Tibial nerve (tissue), 4 donors: ENCODE data around the gene SPINT3. TPM values are rescaled to one million over a fixed set of nuclear protein-coding genes. Genes with fewer than 3 reads are reported as not detected.

ENCODE experiments used
- DNase-seq, 2 donors: peaks; one replicate each; pipeline ENCODE4 v3.0.0-alpha.2; 2019; ENCODE audit warnings: low spot score in 2 of 2
- H3K27ac ChIP-seq, 4 donors: fragments of 200-600 bp; sonication (generic) in 3 of 4; one replicate each; pipeline ENCODE4 v1.5.1; 2017 to 2019; ENCODE audit warnings: mild to moderate bottlenecking in 1 of 4
- H3K27me3 ChIP-seq, 2 donors: fragments of 200-600 bp; sonication (generic) in 1 of 2; one replicate each; pipeline versions ENCODE4 v1.5.1 to v1.6.0; 2017 to 2019
- H3K36me3 ChIP-seq, 3 donors: fragments of 200-600 bp; sonication (generic); one replicate each; pipeline ENCODE4 v1.5.1; 2018 to 2019
- H3K4me1 ChIP-seq, 4 donors: fragments of 200-600 bp; sonication (generic) in 3 of 4; one replicate each; pipeline ENCODE4 v1.5.1; 2017 to 2019
- H3K4me3 ChIP-seq, 4 donors: fragments of 200-600 bp; sonication (generic) in 3 of 4; one replicate each; pipeline ENCODE4 v1.5.1; 2017 to 2019; ENCODE audit warnings: mild to moderate bottlenecking in 1 of 4, moderate library complexity in 1 of 4
- H3K9me3 ChIP-seq, 4 donors: fragments of 200-600 bp; sonication (generic) in 3 of 4; one replicate each; pipeline ENCODE4 v1.5.1; 2017 to 2019
- EP300 ChIP-seq, 2 donors: sonication (generic); formaldehyde crosslinking; IDR thresholded peaks; one replicate each; pipeline ENCODE4 v1.6.1; 2017; ENCODE audit warnings: antibody characterized with exemption in 2 of 2, mild to moderate bottlenecking in 1 of 2
- POLR2A ChIP-seq, 2 donors: fragments of 450-650 bp; IDR thresholded peaks; one replicate each; pipeline ENCODE4 v1.6.1; 2017; ENCODE audit warnings: antibody characterized with exemption in 2 of 2, mild to moderate bottlenecking in 2 of 2, moderate library complexity in 2 of 2
- WGBS, 2 donors: methylation state at CpG; one replicate each; pipeline ENCODE4 v1.1.5; 2018; 5-methylcytosine and 5-hydroxymethylcytosine counted together
- small RNA-seq: library from RNA; depleted of rRNA; stranded (forward); fragments of <200 nt; gene quantifications from one replicate; pipeline ENCODE3, GENCODE V24; 2016
- total RNA-seq, 4 donors: library from RNA; depleted of rRNA; stranded (reverse); fragments of >200 nt; gene quantifications; one replicate each; pipeline ENCODE4 v1.1.0, GENCODE V29; 2016
- TF ChIP-seq, protein P1 (sequence below), 5 experiments: fragments of 200-600 bp in 3 of 5; fragments of 450-650 bp in 2 of 5; sonication (generic) in 3 of 5; IDR thresholded peaks; one replicate each; pipeline ENCODE4 v1.5.1; 2016 to 2019; ENCODE audit warnings: antibody characterized with exemption in 5 of 5, mild to moderate bottlenecking in 3 of 5, moderate library complexity in 2 of 5

The SPINT3 gene
- total RNA-seq, 4 donors from 2014 or later, result not detected

DNA sequence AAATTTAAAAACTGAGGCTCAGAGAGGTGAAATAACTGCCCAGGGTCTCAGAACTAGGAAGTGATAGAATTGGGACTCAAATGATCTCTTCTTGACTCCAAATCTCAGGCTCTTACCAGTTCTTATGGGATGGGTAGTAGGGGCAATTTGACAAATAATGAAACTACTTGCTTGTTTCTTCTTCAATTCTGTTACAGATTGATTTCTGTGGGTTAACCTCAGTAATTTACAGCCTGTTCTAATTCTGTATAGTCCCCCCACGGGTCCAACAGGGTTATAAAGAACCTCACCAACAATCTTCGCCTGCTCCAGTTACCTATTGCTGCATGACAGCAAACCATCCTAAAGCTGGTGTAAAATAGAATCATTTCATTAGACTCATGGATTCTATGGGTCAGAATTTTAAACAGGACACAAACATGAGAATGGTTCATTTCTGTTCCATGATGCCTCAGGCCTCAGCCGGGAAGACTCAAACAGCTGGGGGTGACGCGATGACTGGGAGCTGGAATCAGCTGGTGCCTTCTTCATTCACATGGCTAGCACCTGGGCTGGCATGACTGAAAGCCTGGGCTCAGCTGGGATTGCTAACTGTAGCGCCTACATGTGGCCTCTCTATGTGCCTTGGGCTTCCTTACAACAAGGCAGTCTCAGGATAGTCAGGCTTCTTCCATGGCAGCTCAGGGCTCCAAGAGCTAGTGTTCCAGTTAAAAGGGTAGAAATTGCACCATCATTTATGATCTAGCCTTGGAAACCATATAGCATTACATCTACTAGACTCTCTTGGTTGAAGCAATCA, 52.5 kb downstream of the SPINT3 start:
- no peak overlapping the region for H3K27ac ChIP-seq
- no peaks in the 10 kb centered on the region for H3K36me3 ChIP-seq
- TF ChIP-seq EP300 (IDR thresholded peaks at IDR 0.05), result no peak
- TF ChIP-seq, protein P1, sequence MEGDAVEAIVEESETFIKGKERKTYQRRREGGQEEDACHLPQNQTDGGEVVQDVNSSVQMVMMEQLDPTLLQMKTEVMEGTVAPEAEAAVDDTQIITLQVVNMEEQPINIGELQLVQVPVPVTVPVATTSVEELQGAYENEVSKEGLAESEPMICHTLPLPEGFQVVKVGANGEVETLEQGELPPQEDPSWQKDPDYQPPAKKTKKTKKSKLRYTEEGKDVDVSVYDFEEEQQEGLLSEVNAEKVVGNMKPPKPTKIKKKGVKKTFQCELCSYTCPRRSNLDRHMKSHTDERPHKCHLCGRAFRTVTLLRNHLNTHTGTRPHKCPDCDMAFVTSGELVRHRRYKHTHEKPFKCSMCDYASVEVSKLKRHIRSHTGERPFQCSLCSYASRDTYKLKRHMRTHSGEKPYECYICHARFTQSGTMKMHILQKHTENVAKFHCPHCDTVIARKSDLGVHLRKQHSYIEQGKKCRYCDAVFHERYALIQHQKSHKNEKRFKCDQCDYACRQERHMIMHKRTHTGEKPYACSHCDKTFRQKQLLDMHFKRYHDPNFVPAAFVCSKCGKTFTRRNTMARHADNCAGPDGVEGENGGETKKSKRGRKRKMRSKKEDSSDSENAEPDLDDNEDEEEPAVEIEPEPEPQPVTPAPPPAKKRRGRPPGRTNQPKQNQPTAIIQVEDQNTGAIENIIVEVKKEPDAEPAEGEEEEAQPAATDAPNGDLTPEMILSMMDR (IDR thresholded peaks at IDR 0.05), result no peak
- TF ChIP-seq POLR2A (IDR thresholded peaks at IDR 0.05), result no peak
- H3K9me3 ChIP-seq, result no peaks in the 10 kb centered on the region
- H3K27me3 ChIP-seq, result no peaks in the 10 kb centered on the region
- H3K4me1 ChIP-seq, result no peaks in the 10 kb centered on the region
- no peak for DNase-seq
- 83 to 87% methylated on average over 6 of the region's 6 CpGs for WGBS, 2 donors
- no peak overlapping the region for H3K4me3 ChIP-seq

Small RNA genes lying within 50 kb of the gene (small RNA-seq; reads per million reads assigned to genes)
- gene AL031663.1 (not detected), gene HSPD1P21 (not detected), gene RNA5SP485 (not detected)

Other genes with a start within 250 kb of the SPINT3 start
- under 1 TPM in 1 of 4 donors, not detected in 3; 0.44 TPM for gene RBPJL, start 208.8 kb downstream of the SPINT3 start, total RNA-seq
- gene MATN4, start 207.3 kb downstream of the SPINT3 start, total RNA-seq, result not detected
- gene SDC4, start 167.2 kb downstream of the SPINT3 start, total RNA-seq, result 10 to 100 TPM; 41.2 to 72.5 (median 63.4) TPM
- 10 to 100 TPM; 19.2 to 35.6 (median 25.2) TPM for gene SYS1, start 152.5 kb downstream of the SPINT3 start, total RNA-seq
- gene TP53TG5, start 137.3 kb downstream of the SPINT3 start, total RNA-seq, result not detected
- 10 to 100 TPM; 36.3 to 63.3 (median 51.1) TPM for gene DBNDD2, start 107.3 kb downstream of the SPINT3 start, total RNA-seq
- 10 to 100 TPM; 54.6 to 82.8 (median 69.7) TPM for gene PIGT, start 99.5 kb downstream of the SPINT3 start, total RNA-seq
- gene WFDC2, start 45.9 kb downstream of the SPINT3 start, total RNA-seq, result 1 to 10 TPM in 1 of 4 donors, under 1 TPM in 1, not detected in 2; 0.84 to 3.5 TPM
- not detected for gene WFDC6, start 23.9 kb upstream of the SPINT3 start, total RNA-seq
- not detected for gene EPPIN, start 31.8 kb upstream of the SPINT3 start, total RNA-seq
- not detected for gene WFDC8, start 63.7 kb upstream of the SPINT3 start, total RNA-seq
- gene WFDC10A, start 114.1 kb upstream of the SPINT3 start, total RNA-seq, result not detected
- gene WFDC9, start 115.7 kb upstream of the SPINT3 start, total RNA-seq, result not detected
- not detected for gene WFDC11, start 154.6 kb upstream of the SPINT3 start, total RNA-seq
- not detected for gene WFDC13, start 186.4 kb upstream of the SPINT3 start, total RNA-seq
- under 1 TPM in 1 of 4 donors, not detected in 3; 0.84 TPM for gene WFDC10B, start 189.4 kb upstream of the SPINT3 start, total RNA-seq
- gene SPINT4, start 206.7 kb upstream of the SPINT3 start, total RNA-seq, result not detected